ENCODE measurements around the gene TAGLN. TPM values are rescaled to one million over a fixed set of nuclear protein-coding genes. Genes with fewer than 3 reads are reported as not detected.
"Not testable (repeated sequence)": the region's sequence is repeated elsewhere in the genome, so short reads cannot be mapped to it uniquely, and the experiment has no call there.

The TAGLN gene
- total RNA-seq, 2 donors from 2014 or later = 1.5 to 5.4 TPM

DNA sequence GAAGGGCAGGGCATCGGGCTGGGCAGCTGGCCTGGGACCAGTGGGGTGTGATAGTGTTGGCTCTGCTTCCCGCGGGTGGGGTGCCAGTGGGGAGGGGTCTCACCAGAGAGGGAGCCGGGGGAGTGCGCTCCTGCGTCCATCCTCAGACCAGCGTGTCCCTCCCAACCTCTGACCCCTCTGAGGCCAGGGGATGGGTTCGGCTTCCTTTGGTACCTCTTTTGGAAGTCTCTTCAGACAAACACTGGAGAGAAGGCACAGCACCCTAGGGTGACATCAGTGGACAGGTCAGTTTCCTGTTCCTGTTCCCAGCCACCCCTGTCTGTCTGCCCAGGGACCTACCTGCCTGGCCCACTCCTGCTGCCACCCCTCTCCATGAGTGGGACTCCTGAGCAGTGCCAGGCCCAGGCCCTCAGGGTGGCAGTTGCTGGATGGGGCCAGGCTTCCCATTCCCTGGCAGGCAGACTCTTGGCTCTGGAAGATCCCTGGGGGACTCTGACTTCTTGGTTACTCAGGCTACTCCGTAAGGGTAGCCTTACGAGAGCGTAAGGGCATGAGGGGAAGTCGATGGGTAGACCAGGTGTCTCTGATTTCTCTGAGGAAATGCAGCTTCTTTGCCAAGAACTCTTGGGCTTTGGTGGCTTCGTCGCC, 2.6 kb downstream of the TAGLN start:
- peak overlapping the region in 1 of 2 donors; percentile 27 for H3K27ac Mint-ChIP-seq
- DNase-seq (ENCODE audit: low spot score in 2 of 2) (no peak), ATAC-seq (no peak)
- H3K9me3 Mint-ChIP-seq = no peaks in the 10 kb centered on the region
- peaks cover 0 to 11% of the 10 kb centered on the region in 2 donors for H3K36me3 Mint-ChIP-seq

DNA sequence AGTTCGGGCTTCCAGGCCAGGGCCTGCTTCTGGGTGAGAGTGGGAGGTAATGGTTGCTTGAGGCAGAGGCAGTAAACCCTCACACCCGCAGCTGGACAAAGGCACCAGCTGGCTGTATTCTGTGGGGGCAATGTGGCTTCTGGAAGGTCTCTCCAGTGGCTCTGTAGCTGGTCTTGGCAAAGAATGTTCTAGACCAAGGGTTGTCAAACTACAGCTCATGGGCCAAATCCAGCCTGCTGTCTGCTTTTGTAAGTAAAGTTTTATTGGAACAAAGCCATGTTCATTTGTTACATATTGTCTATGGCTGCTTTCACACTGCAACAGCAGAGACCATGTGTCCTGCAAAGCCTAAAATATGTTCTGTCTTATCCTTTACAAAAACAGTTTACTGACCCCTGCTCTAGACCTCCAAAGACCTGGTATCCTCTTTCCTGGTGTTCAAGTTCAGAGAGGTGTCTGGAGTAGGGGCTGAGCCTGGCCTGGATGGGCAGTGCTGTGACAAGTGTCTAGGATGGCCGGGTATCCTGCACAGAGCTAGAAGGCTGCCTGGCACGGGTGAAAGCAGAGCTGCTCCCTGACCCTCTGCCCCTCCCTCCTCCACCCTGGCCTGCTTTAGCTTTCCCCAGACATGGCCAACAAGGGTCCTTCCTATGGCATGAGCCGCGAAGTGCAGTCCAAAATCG, 3.4 kb downstream of the TAGLN start:
- DNase-seq (ENCODE audit: low spot score in 2 of 2) = no peak
- peaks cover 0 to 11% of the 10 kb centered on the region in 2 donors for H3K36me3 Mint-ChIP-seq
- ATAC-seq = no peak
- no peaks in the 10 kb centered on the region for H3K9me3 Mint-ChIP-seq
- H3K27ac Mint-ChIP-seq = peak overlapping the region; percentile 27 to 89

DNA sequence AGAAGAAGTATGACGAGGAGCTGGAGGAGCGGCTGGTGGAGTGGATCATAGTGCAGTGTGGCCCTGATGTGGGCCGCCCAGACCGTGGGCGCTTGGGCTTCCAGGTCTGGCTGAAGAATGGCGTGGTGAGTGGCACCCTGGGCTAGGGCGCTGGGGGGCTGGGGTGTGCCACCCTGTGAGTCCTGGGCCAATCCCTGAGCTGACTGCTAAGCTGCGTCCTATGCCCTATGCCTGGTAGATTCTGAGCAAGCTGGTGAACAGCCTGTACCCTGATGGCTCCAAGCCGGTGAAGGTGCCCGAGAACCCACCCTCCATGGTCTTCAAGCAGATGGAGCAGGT, 3.9 kb downstream of the TAGLN start:
- Mint-ChIP-seq H3K27ac (peak overlapping the region; percentile 19 to 89), H3K9me3 (no peaks in the 10 kb centered on the region), H3K36me3 (peaks cover 0 to 11% of the 10 kb centered on the region in 2 donors)
- DNase-seq (ENCODE audit: low spot score in 2 of 2) (no peak), ATAC-seq (peak in 1 of 2 donors; percentile 9)

DNA sequence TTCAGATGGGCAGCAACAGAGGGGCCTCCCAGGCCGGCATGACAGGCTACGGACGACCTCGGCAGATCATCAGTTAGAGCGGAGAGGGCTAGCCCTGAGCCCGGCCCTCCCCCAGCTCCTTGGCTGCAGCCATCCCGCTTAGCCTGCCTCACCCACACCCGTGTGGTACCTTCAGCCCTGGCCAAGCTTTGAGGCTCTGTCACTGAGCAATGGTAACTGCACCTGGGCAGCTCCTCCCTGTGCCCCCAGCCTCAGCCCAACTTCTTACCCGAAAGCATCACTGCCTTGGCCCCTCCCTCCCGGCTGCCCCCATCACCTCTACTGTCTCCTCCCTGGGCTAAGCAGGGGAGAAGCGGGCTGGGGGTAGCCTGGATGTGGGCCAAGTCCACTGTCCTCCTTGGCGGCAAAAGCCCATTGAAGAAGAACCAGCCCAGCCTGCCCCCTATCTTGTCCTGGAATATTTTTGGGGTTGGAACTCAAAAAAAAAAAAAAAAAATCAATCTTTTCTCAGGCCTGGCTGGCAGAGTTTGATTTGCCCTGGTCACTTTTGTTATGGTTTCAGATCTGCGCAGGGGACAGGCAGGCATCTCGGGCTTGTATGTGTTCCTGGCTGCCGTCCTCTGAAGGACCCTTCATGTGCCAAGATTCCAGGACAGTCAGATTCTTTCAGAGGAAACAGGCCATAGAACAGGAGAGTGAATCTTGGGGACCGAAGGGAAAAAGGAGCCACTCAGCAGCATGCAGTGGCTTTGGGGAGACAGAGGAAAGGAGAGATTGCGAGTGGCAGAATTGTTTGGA, 5.3 kb downstream of the TAGLN start:
- Mint-ChIP-seq H3K36me3 (peaks cover 0 to 11% of the 10 kb centered on the region in 2 donors), H3K27ac (peak overlapping the region; percentile 19 to 69), H3K9me3 (no peaks in the 10 kb centered on the region)
- DNase-seq (ENCODE audit: low spot score in 2 of 2) = no peak
- ATAC-seq = no peak

DNA sequence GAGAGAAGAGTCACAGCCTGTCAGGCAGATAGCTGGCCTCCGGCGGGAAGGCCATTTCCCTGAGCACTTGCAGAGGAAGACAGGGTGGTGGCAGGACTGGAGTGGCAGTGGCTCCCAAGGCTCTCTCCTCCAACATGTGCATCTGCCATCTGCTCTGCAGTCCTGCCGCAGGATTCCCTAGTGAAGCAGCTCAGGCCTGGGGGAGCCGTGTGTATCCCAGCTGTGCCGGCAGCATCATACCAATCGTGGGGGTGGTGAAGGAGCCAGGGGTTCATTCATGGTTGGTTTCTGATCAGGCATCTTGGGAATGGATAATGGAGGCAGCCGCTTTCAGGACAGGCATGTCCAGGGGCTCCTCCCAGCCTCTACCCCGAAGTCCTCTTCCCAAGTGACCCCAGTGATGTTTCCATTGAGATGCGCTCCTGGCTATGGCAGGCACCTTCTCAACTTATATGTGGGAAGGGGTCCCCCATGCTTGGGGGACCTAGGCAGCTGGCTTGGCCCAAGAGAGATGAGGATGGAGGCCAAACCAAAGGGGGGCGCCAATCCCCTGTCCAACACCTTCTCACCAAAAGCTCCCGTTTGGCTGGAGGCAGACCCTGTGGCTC, 6.1 kb downstream of the TAGLN start:
- DNase-seq (ENCODE audit: low spot score in 2 of 2) (no peak), ATAC-seq (no peak)
- H3K36me3 Mint-ChIP-seq = peaks cover 0 to 11% of the 10 kb centered on the region in 2 donors

DNA sequence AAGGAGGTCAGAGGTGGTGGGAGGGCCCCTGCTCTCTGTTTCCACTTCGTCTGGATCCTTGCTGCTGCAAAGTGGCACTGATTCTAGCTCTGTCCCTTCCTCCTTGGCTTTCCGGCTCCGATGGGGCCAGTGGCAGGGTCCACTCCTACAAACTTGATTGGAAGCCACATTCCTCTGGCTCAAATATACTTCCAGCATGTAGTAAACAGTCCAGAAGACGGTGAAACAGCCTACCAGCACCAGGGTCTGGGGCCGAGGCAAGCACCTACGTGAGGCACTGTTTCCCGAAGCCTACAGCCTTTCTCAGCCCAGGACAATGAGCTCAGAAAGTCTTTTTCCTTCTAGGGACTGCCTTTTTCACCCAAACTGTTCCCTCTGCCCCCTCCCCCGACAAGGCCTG, 6.9 kb downstream of the TAGLN start:
- H3K9me3 Mint-ChIP-seq; ATAC-seq; H3K27ac Mint-ChIP-seq; DNase-seq (ENCODE audit: low spot score in 2 of 2): not testable (repeated sequence)
- H3K36me3 Mint-ChIP-seq = peaks cover 0 to 11% of the 10 kb centered on the region in 2 donors

More for the DNA sequence above, 6.1 kb downstream of the TAGLN start:
- Mint-ChIP-seq H3K9me3 (no peaks in the 10 kb centered on the region), H3K27ac (peak overlapping the region in 1 of 2 donors; percentile 69)

DNA sequence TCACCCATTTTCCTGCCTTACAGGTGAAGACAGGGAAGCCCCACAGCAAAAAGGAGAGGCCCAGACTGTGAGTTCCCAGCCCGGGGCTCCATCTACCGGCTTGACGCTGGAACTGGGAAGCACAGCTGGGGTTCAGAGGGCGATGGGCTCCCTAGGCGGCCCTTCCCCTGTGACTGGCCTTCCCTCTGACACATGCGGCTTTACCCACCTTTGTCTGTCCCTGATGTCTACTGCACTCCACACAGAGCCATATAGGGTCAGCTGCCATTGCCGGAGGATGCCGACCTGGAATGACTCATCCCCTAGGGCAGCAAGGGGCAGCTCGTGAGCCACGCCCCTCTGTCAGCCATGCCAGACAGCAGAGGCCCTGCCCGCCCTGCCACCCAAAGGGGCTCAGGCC, 7.7 kb downstream of the TAGLN start:
- H3K27ac Mint-ChIP-seq; H3K9me3 Mint-ChIP-seq; DNase-seq (ENCODE audit: low spot score in 2 of 2): not testable (repeated sequence)
- peaks cover 0 to 11% of the 10 kb centered on the region in 2 donors for H3K36me3 Mint-ChIP-seq
- peak in 1 of 2 donors; percentile 17 for ATAC-seq

DNA sequence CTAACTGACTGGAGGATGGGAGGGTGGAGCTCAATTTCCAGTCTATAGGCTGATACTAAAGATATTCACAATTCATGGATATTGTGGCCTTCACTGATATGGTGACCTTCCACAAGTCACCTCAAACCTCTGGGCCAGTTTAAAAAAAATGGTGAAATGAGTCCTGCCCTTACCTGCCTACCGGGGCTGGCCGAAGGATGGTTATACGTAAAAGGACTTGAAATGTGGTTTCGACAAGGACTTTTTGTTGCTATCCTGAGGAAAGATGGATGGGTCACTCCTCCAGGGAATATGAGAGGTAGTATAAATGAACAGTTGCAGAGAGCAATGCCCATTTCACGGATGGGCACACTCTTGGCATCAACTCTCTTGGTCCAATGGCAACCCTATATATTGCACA, 8.3 kb downstream of the TAGLN start:
- not testable (repeated sequence) for H3K27ac Mint-ChIP-seq; H3K9me3 Mint-ChIP-seq; ATAC-seq; DNase-seq (ENCODE audit: low spot score in 2 of 2)
- peaks cover 0 to 11% of the 10 kb centered on the region in 2 donors for H3K36me3 Mint-ChIP-seq

DNA sequence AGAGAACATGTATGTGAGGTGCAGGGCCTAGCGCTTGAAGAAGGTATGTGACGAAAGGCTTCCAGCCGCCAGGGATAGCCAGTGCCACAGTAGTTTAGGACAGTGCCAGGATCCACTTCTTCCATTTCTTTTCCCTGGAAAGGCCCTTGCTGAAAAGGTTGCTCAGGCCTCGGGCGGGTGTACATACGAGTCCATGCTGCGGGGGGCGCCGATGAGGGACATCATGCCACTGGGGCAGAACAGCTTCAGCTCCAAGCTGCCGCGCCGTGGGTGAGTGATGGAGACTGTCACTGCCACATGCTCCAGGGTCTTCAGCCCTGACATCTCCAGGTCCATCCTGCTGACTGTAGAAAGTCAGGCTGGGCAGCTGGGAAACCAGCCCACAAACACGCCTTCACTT, 9.5 kb downstream of the TAGLN start:
- not testable (repeated sequence) for ATAC-seq; H3K9me3 Mint-ChIP-seq; DNase-seq (ENCODE audit: low spot score in 2 of 2); H3K27ac Mint-ChIP-seq
- H3K36me3 Mint-ChIP-seq = peaks cover 8 to 11% of the 10 kb centered on the region in 2 donors

DNA sequence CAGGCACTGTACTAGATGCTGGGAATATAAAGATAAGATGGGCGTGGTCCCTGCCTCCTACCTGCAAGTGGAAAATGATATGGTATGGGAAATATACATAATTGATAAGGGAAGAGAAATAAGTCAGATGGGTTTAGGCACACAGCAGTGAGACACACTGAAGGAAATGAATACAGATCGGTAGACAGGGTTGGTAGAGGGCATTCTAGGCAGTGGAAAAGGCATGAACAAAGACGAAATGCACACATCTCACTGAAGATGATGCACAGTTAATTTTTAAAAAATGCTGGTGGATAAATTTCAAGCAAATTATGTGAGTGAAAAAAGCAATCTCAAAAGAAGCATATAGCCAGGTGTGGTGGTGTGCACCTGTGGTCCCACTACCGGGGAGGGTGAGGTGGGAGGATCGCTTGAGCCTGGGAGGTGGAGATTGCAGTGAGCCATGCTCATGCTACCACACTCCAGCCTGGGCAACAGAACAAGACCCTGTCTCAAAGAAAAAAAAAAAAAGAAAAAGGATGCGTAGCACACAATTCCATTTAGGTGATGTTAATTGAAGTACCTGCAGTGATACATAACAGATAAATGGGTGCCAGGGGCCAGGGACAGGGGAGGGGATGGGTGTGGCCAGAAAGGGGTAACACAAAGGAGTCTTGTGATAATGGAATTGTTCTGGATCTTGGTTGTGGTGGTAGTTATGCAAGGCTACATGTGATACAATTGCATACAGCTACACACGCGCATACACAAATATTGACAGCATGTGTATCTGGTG, 10.4 kb downstream of the TAGLN start:
- not testable (repeated sequence) for H3K9me3 Mint-ChIP-seq; DNase-seq (ENCODE audit: low spot score in 2 of 2); H3K27ac Mint-ChIP-seq; ATAC-seq
- peaks cover 8 to 11% of the 10 kb centered on the region in 2 donors for H3K36me3 Mint-ChIP-seq

DNA sequence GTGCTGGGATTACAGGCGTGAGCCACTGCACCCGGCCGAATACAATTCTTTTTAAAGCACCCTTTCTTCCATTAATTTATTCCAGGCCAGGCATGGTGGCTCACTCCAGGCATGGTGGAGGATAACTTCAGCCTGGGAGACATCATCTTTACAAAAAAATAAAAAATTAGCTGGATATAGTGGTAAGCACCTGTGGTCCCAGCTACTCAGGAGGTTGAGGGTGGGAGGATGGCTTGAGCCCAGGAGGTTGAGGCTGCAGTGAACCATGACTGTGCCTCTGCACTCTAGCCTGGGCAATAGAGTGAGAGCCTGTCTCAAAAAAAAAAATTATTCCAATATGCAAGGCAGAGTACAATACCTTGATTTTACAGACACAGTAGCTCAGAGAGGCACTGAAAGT, 11.4 kb downstream of the TAGLN start:
- ATAC-seq = no peak
- no peak for DNase-seq (ENCODE audit: low spot score in 2 of 2)
- Mint-ChIP-seq H3K9me3 (no peaks in the 10 kb centered on the region), H3K27ac (peak overlapping the region; percentile 3 to 11), H3K36me3 (peaks cover under 1 to 8% of the 10 kb centered on the region in 2 donors)

DNA sequence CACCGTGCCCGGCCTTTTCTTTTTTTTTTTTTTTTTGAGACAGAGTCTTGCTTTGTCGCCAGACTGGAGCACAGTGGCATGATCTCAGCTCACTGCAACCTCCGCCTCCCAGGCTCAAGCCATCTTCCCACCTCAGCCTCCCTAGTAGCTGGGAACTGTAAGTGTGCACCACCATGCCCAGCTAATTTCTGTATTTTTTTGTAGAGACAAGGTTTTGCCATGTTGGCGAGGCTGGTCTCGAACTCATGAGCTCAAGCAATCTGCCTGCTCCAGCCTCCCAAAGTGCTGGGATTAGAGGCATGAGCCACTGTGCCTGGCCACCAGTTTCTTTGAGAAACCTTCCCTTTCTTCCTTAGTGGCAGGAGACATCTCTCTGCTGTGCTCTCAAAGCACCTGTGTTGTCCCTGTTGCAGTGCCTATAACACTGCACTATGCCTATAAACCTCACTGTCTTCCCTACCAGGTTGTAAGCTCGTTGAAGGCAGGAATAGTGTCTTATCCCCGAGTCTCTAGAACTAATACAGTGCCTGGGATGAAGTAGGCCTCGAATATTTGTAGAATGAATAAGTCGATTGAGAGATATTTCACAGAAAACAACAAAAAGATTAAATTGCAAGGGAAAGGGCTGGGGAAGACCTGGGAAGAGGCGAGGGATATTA, 13.7 kb downstream of the TAGLN start:
- Mint-ChIP-seq H3K36me3 (peaks cover 6 to 8% of the 10 kb centered on the region in 2 donors), H3K27ac (peak overlapping the region; percentile 24), H3K9me3 (no peaks in the 10 kb centered on the region)
- ATAC-seq (no peak), DNase-seq (ENCODE audit: low spot score in 2 of 2) (no peak)

DNA sequence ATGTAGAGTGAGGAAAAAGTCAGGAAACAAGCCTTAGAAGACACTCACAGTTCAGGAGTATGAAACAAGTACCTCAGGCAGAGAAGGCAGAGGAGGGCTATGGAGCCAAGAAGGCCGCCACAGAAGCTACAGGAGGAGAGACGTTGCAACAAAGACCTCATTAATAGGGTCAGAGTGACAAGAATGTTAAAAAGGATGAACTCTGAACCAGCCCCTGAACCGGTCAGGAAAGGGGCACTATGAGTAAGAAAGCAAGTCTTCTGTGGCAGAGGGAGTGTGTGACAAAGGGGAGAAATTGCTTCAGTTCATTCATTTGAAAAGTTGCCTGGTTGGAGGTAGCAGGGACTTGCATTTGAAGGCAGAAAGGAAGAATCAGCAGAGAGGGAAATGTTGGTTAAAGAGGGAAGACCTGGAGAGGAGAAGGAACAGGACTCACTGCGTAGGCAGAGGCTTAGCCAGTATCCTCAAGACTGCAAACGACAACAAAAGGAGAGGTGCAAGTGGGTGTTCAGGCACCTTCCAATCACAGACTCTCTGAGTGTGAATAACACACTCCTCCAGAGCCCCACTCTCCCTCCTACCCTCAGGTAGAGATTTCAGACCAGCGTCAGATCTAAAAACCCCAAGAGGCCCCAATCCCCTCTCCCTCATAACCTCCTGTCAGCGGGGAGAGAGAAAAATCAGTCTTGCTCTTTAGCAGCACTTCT, 15.4 kb downstream of the TAGLN start:
- DNase-seq (ENCODE audit: low spot score in 2 of 2) = no peak
- no peaks in the 10 kb centered on the region for H3K9me3 Mint-ChIP-seq
- ATAC-seq = no peak
- H3K27ac Mint-ChIP-seq = peak overlapping the region in 1 of 2 donors; percentile 22
- H3K36me3 Mint-ChIP-seq = peaks cover 11 to 18% of the 10 kb centered on the region in 2 donors

DNA sequence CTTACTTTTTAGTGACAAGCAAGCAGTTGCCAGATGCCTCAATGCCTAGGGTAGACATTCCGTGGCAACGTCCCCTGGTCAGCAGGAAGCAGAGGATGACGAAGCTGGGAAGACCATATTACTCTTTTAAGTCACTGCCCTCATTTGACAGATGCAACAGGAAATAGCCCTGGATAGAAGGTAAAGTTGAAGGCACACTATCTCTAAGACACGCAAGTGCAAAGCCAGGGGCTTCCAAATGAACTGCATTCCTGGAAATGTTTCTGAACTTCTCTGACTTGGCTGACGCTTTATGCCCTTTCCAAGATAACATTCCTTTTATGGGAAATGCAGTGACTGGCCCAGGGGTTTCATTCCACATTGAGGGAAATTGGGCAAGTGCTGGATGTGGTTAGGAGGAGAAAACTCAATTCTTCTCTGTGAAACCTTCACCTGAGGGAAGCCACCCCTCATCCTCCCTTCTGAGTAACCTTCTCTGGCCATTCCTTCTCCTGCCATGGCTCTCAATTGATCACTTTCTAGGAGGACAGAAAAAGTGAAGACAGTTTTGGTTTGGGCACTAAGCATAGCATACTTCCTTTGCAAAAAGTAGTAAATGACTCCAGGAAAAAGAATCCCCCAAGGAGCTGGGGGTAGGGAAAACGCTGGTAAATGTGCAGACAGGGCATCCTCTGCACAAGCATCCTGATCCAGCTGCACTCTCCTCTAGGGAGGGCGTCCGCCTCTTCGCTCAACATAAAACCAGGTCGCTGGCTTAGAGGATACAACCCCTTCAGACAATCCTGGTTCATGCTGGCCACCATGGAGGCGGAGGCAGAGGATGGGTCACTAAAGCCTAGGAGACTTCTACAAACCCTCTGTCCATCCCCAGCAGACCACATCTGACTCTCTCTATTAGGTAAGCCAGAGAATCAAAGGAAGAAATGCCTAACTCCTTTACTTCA, 18.2 kb downstream of the TAGLN start:
- H3K36me3 Mint-ChIP-seq = peaks cover 11 to 19% of the 10 kb centered on the region in 2 donors
- no peak for DNase-seq (ENCODE audit: low spot score in 2 of 2)
- no peak for ATAC-seq
- no peaks in the 10 kb centered on the region for H3K9me3 Mint-ChIP-seq
- peak overlapping the region; percentile 53 to 69 for H3K27ac Mint-ChIP-seq

Measured in activated naive CD4-positive, alpha-beta T cell treated with anti-CD3 and anti-CD28 coated beads, Interleukin-2, amount 50 U/mL, for 72 hours (primary cell).